Measurements from ENCODE around the gene LMAN2. TPM values are rescaled to one million over a fixed set of nuclear protein-coding genes. Genes with fewer than 3 reads are reported as not detected.

The LMAN2 gene
- total RNA-seq, 4 donors from 2014 or later = 309 to 465 (median 383) TPM

- H3K27me3 ChIP-seq = no peaks in the 10 kb centered on the region
- no peak overlapping the region for H3K4me3 ChIP-seq (replicated peaks in 1 of 3)
- intact Hi-C loops (cut with DNase I) = no loop called here
- WGBS, 2 donors = 85 to 86% methylated on average over 9 of the region's 9 CpGs
- DNase-seq = no peak
- peaks cover 42 to 44% of the 10 kb centered on the region in 2 donors for H3K36me3 ChIP-seq
- no peaks in the 10 kb centered on the region for H3K9me3 ChIP-seq
- H3K27ac ChIP-seq = no peak overlapping the region
- peaks cover 5 to 13% of the 10 kb centered on the region in 2 donors for H3K4me1 ChIP-seq
- TF ChIP-seq CTCF (IDR thresholded peaks at IDR 0.05) (no peak), POLR2A (IDR thresholded peaks at IDR 0.05) (no peak)
Measured at GRCh38 chr5:177295924-177296323, 55.5 kb downstream of the LMAN2 start.

GRCh38 chr5:177294632-177295031 is 56.8 kb downstream of the LMAN2 start:
- intact Hi-C loops (cut with DNase I) = no loop called here
- no peak overlapping the region for H3K4me3 ChIP-seq (replicated peaks in 1 of 3)
- 87 to 93% methylated on average over 2 to 3 of the region's 3 CpGs for WGBS, 2 donors
- TF ChIP-seq CTCF (IDR thresholded peaks at IDR 0.05) (no peak), POLR2A (IDR thresholded peaks at IDR 0.05) (no peak)
- H3K4me1 ChIP-seq = peaks cover 0 to under 1% of the 10 kb centered on the region in 2 donors
- H3K36me3 ChIP-seq = peaks cover 44 to 47% of the 10 kb centered on the region in 2 donors
- no peaks in the 10 kb centered on the region for H3K9me3 ChIP-seq
- DNase-seq = no peak
- H3K27me3 ChIP-seq = no peaks in the 10 kb centered on the region
- H3K27ac ChIP-seq = no peak overlapping the region

GRCh38 chr5:177293819-177294581 is 57.5 kb downstream of the LMAN2 start:
- DNase-seq = no peak
- WGBS, 2 donors = 94 to 97% methylated on average over 10 to 12 of the region's 12 CpGs
- Histone ChIP-seq H3K4me3 (replicated peaks in 1 of 3) (no peak overlapping the region), H3K27me3 (no peaks in the 10 kb centered on the region), H3K4me1 (no peaks in the 10 kb centered on the region), H3K36me3 (peaks cover 47 to 51% of the 10 kb centered on the region in 2 donors), H3K27ac (no peak overlapping the region), H3K9me3 (no peaks in the 10 kb centered on the region)
- TF ChIP-seq POLR2A (IDR thresholded peaks at IDR 0.05) (no peak), CTCF (IDR thresholded peaks at IDR 0.05) (no peak)
- intact Hi-C loops (cut with DNase I) = no loop called here

GRCh38 chr5:177291735-177292134 is 59.7 kb downstream of the LMAN2 start:
- Histone ChIP-seq H3K4me1 (no peaks in the 10 kb centered on the region), H3K4me3 (replicated peaks in 1 of 3) (no peak overlapping the region), H3K9me3 (no peaks in the 10 kb centered on the region), H3K27me3 (no peaks in the 10 kb centered on the region), H3K36me3 (peaks cover 55 to 61% of the 10 kb centered on the region in 2 donors), H3K27ac (no peak overlapping the region)
- WGBS, 2 donors = 96 to 97% methylated on average over 7 of the region's 7 CpGs
- TF ChIP-seq CTCF (IDR thresholded peaks at IDR 0.05) (no peak), POLR2A (IDR thresholded peaks at IDR 0.05) (no peak)
- intact Hi-C loops (cut with DNase I) = no loop called here
- no peak for DNase-seq

GRCh38 chr5:177290816-177291596 is 60.5 kb downstream of the LMAN2 start:
- Histone ChIP-seq H3K4me1 (no peaks in the 10 kb centered on the region), H3K27ac (no peak overlapping the region), H3K27me3 (no peaks in the 10 kb centered on the region), H3K36me3 (peaks cover 55 to 58% of the 10 kb centered on the region in 2 donors), H3K9me3 (no peaks in the 10 kb centered on the region), H3K4me3 (replicated peaks in 1 of 3) (no peak overlapping the region)
- no peak for DNase-seq
- WGBS, 2 donors = 95 to 97% methylated on average over 12 of the region's 12 CpGs
- intact Hi-C loops (cut with DNase I) = no loop called here
- no peak for TF ChIP-seq POLR2A (IDR thresholded peaks at IDR 0.05)
- TF ChIP-seq CTCF (IDR thresholded peaks at IDR 0.05) = no peak
